ENCODE data around the gene NLRC3.

DNA sequence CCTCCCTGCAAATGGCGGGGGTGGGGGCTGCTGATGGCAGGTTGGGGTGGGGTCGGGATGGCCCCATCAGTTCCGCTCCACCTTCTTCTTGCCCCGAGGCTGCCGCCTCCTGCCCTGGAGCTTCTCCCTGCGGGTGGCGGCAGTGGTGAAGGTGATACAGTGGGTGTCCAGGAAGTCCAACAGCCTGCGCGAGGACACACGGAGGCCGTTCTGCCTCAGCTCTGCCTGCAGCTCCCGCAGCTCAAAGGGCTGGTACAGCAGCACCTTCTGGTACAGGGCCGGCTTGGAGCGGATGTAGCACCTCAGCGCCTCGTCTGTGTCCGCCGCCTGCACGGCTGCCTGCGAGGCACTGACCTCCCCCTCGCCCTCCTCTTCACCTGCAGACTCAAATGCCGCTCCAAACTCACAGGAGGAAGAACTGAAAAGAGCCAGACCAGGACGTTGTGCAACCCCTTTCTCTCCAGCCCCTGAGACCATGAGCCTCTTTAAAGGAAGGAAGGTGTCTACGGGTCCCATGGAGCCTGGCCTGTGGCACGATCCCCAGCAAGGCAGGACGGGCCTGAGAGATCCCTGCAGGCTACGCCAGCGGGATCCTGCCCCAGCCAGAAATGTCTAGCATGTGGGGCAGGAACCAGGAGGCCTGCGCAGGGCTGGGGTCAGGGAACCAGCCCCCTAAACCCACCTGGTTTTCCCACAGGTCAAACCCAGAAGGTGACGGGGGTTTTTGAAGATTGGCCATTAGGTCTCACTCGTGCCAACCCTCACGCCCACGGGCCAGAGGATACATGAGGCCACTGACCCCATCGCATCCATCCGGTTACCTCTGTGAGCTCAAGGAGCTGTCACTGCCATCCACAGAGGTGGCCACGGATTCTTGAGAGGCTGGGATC, 5.3 kb upstream of the NLRC3 start:
- TF ChIP-seq, protein P1, sequence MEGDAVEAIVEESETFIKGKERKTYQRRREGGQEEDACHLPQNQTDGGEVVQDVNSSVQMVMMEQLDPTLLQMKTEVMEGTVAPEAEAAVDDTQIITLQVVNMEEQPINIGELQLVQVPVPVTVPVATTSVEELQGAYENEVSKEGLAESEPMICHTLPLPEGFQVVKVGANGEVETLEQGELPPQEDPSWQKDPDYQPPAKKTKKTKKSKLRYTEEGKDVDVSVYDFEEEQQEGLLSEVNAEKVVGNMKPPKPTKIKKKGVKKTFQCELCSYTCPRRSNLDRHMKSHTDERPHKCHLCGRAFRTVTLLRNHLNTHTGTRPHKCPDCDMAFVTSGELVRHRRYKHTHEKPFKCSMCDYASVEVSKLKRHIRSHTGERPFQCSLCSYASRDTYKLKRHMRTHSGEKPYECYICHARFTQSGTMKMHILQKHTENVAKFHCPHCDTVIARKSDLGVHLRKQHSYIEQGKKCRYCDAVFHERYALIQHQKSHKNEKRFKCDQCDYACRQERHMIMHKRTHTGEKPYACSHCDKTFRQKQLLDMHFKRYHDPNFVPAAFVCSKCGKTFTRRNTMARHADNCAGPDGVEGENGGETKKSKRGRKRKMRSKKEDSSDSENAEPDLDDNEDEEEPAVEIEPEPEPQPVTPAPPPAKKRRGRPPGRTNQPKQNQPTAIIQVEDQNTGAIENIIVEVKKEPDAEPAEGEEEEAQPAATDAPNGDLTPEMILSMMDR (IDR thresholded peaks at IDR 0.05; ENCODE audit: low read depth, low read length, missing input control): no peak
- TF ChIP-seq ATF3 (IDR thresholded peaks at IDR 0.05) (no peak), GABPA (IDR thresholded peaks at IDR 0.05 in 1 of 2, conservative IDR thresholded peaks at IDR 0.05 in 1 of 2) (no peak), FOXA2 (IDR thresholded peaks at IDR 0.05) (no peak), YY1 (IDR thresholded peaks at IDR 0.05) (no peak), FOXA1 (IDR thresholded peaks at IDR 0.05) (no peak), JUND (IDR thresholded peaks at IDR 0.05) (no peak), EGR1 (IDR thresholded peaks at IDR 0.05; ENCODE audit: low read depth in 2 of 2) (no peak), TAF1 (conservative IDR thresholded peaks at IDR 0.05) (no peak), RAD21 (IDR thresholded peaks at IDR 0.05) (no peak), SP1 (IDR thresholded peaks at IDR 0.05) (no peak)
- TF ChIP-seq, protein P2, sequence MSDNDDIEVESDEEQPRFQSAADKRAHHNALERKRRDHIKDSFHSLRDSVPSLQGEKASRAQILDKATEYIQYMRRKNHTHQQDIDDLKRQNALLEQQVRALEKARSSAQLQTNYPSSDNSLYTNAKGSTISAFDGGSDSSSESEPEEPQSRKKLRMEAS (IDR thresholded peaks at IDR 0.05): no peak
- TF ChIP-seq, protein P3, sequence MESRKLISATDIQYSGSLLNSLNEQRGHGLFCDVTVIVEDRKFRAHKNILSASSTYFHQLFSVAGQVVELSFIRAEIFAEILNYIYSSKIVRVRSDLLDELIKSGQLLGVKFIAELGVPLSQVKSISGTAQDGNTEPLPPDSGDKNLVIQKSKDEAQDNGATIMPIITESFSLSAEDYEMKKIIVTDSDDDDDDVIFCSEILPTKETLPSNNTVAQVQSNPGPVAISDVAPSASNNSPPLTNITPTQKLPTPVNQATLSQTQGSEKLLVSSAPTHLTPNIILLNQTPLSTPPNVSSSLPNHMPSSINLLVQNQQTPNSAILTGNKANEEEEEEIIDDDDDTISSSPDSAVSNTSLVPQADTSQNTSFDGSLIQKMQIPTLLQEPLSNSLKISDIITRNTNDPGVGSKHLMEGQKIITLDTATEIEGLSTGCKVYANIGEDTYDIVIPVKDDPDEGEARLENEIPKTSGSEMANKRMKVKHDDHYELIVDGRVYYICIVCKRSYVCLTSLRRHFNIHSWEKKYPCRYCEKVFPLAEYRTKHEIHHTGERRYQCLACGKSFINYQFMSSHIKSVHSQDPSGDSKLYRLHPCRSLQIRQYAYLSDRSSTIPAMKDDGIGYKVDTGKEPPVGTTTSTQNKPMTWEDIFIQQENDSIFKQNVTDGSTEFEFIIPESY (IDR thresholded peaks at IDR 0.05): no peak
- TF ChIP-seq, protein P4, sequence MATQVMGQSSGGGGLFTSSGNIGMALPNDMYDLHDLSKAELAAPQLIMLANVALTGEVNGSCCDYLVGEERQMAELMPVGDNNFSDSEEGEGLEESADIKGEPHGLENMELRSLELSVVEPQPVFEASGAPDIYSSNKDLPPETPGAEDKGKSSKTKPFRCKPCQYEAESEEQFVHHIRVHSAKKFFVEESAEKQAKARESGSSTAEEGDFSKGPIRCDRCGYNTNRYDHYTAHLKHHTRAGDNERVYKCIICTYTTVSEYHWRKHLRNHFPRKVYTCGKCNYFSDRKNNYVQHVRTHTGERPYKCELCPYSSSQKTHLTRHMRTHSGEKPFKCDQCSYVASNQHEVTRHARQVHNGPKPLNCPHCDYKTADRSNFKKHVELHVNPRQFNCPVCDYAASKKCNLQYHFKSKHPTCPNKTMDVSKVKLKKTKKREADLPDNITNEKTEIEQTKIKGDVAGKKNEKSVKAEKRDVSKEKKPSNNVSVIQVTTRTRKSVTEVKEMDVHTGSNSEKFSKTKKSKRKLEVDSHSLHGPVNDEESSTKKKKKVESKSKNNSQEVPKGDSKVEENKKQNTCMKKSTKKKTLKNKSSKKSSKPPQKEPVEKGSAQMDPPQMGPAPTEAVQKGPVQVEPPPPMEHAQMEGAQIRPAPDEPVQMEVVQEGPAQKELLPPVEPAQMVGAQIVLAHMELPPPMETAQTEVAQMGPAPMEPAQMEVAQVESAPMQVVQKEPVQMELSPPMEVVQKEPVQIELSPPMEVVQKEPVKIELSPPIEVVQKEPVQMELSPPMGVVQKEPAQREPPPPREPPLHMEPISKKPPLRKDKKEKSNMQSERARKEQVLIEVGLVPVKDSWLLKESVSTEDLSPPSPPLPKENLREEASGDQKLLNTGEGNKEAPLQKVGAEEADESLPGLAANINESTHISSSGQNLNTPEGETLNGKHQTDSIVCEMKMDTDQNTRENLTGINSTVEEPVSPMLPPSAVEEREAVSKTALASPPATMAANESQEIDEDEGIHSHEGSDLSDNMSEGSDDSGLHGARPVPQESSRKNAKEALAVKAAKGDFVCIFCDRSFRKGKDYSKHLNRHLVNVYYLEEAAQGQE (IDR thresholded peaks at IDR 0.05): no peak
